GM19397 (cell line): ENCODE measurements around the gene APBA1.
"Not testable (repeated sequence)": the region's sequence is repeated elsewhere in the genome, so short reads cannot be mapped to it uniquely, and the experiment has no call there.

ENCODE experiments used
- ATAC-seq: cut with Tn5 transposase; IDR thresholded peaks from one replicate; pipeline ENCODE4 v1.9.1; 2021; ENCODE audit warnings: mild to moderate bottlenecking, moderate library complexity; ENCODE audit not compliant: unreplicated experiment

The APBA1 gene

GRCh38 chr9:69420611-69421270 lies 251.4 kb downstream of the APBA1 start:
- ATAC-seq: no peak

GRCh38 chr9:69412741-69413150 lies 259.4 kb downstream of the APBA1 start:
- ATAC-seq: no peak

DNA sequence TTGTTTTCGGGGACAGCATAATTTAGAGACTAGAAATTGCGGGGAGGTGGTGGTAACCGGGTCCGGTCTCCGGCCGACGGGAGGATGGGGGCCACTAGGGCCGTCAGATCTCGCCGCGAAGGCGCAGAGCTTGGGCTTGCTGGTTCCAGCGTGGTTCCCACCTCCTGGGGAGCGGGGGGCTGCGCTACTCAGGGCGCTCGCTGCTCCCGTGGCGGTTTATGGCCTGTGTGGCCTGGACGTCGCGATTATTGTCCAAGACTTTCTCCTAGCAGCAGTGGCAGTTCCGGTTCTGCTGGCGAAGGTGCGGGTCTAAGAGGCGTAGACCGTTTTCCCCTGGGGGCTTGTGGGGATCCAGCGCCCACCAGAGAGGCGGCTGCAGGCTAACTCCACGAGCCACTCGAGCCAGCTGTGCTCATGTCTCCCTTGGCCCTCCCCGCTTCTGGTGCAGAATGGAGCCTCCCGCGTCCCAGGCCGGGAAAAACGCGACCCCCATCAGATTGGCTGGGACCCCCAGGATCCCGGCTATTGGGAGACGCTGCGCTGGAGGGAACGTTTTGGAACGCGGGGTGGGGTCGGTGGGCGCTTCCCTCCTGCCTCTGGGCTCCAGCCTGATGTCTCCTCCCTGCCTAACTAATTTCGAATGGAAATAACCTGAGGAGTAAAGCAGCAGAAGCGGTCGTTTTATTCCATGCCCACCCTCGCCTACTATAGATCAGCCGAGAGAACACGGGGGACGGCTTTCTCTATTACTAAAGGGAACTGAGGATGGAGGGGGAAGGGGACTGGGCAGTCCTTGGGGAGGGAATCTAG lies 260.0 kb downstream of the APBA1 start:
- ATAC-seq: no peak

DNA sequence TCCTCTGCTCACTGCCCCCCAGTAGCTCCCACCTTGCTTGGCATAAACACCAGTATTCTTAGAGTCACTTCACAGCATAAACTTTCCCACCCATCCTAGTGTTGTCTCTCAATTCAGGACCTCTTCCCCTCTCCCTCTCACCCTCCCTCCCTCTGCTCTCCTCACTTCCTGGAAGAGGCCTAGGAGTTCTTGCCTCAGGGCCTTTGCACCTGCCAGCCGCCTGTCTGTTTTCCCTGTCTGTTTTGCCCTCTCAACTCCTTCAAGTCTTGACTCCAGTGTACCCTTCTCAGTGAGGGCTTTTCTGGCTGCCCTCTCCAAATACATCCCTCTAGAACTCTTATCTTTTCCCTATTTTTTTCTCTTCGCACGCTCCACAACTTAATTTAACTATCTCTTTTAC lies 260.9 kb downstream of the APBA1 start:
- ATAC-seq: no peak

GRCh38 chr9:69409936-69410335 lies 262.2 kb downstream of the APBA1 start:
- not testable (repeated sequence) for ATAC-seq

DNA sequence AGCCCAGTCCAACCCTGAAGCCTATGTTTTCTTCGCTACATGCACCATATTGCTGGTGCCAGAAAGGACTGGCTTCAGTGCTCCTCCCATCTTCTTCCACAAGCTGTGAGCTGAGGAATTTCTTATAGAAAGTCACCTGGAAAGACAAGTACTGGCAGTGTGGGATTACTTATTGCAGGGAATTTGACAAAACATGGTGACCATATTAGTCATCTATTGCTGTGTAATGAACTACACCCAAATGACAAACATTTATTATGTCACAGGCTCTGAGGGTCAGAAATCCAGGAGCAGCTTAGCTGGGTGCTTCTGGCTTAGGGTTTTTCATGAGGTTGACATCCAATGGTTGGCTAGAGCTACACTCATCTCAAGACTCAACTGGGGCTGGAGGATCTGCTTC lies 271.7 kb downstream of the APBA1 start:
- ATAC-seq: no peak

GRCh38 chr9:69397384-69398214 lies 274.6 kb downstream of the APBA1 start:
- no peak for ATAC-seq

DNA sequence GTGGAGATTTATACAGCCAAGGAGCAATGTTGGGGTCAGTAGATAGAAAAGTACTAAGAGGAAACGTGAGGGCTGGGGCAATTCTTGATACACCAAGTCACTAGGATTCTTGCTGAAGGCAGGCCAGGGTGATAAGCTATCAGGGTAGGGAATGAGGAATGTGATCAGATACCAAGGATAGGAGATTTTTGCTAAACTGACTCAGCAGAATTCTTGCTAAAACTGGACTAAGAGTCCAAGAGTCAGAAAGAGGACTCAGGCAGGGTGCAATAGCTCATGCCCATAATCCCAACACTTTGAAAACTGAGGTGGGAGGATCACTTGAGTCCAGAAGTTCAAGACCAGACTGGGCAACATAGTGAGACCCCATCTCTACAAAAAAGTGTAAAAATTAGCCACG lies 275.4 kb downstream of the APBA1 start:
- no peak for ATAC-seq

GRCh38 chr9:69395718-69396117 lies 276.5 kb downstream of the APBA1 start:
- no peak for ATAC-seq

DNA sequence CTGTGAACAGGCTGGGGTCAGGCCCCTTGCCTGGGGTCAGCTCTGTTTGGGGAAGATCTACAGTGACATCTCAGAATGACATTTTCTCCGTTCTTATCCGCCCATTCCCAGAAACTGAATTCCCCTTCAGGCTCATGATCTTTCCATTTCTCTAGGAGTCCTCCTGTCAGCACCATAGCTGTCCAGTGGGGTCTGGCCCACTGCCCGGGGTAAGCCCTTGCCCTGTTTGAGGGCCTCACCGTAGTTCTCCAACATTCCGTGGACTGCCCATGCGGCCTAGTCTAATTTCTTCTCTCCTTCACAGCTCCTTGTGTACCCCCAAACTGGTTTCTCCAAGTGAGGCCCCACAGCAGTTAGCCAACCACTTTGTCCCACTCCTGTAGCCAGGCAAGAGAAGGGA lies 278.7 kb downstream of the APBA1 start:
- ATAC-seq: no peak

DNA sequence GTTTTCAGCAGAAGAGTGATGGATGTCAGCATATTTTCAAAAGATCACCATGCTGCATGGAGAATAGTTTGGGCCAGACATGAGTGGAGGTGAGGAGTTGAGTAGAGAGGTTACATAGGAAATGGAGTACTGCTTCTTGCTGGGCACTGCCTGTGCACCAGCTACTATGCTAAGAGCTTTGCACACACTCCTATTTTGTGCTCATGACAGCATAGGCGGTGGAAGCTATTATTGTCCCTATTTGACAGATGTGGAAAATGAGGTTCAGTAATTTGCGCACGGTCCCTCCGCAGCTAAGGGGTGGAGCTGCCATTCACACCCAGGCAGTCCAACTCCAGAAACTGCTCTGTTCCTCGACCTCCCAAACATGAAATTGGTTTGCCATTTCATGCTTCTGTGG lies 279.3 kb downstream of the APBA1 start:
- ATAC-seq: no peak

- no peak for ATAC-seq
Observed at GRCh38 chr9:69391946-69392345, 280.2 kb downstream of the APBA1 start.

DNA sequence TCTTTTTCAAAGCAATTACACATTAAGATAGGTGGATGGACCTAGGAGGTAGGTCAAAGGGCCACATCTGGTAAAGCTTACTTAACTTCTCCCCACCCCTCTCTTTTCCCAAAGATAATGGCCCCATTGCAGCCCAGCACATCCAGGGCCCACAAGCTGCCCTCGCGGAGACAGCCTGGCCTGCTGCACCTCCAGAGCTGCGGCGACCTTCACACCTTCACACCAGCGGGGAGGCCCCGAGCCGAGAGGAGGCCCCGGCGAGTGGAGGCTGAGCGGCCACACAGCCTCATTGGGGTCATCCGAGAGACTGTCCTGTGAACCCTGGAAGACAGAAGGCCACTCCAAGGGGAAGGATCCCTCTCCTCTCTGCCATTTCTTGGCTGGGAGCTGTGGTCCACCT lies 280.7 kb downstream of the APBA1 start:
- no peak for ATAC-seq

GRCh38 chr9:69389437-69389995 lies 282.7 kb downstream of the APBA1 start:
- ATAC-seq: no peak

DNA sequence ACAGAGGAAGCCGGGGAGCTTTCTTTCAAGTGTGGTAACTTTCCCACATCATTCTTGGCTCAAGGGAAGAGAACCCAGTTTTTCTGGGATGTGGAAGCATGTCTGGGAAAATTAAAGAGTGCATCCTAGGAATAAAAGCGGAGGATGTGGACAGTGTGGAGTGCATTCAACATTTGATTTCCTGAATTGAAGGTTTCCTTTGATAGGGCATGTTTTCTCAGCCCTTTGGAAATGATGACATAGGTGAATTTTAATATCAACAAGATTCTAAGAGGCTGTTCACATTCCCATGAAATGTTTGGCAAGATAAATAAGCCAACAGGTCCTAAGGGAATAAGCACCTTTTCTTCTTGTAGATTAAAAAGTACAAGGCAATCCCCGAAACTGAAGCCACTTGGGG lies 283.6 kb downstream of the APBA1 start:
- no peak for ATAC-seq

DNA sequence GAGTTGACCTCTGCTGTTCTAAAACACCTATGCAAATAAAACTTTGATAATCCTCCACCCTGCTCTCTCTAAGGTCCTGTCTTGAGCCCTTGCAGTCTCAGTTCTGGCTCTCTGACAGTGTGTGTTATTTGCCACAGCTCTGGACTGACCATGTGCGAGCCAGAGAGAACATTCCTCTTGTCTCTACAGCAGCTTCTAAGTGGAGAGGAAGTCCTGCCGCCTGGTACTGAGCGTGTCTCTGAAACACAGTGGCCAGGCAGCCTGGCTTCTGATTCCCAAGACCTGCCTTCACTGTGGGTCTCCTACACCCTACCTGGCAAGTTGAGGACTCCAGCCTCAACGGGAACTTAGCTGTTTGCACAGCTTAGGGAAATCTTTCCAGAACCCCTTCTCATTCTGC lies 285.5 kb downstream of the APBA1 start:
- no peak for ATAC-seq

- no peak for ATAC-seq
Observed at GRCh38 chr9:69385581-69386033, 286.6 kb downstream of the APBA1 start.

GRCh38 chr9:69382135-69382534 lies 290.0 kb downstream of the APBA1 start:
- no peak for ATAC-seq

- ATAC-seq: no peak
Observed at GRCh38 chr9:69380811-69381210, 291.4 kb downstream of the APBA1 start.

GRCh38 chr9:69380301-69380700 lies 291.9 kb downstream of the APBA1 start:
- ATAC-seq: no peak

GRCh38 chr9:69379270-69379982 lies 292.7 kb downstream of the APBA1 start:
- ATAC-seq: no peak
